Urinary bladder (tissue), 4 donors: Measurements from ENCODE around the gene CD2BP2. TPM values are rescaled to one million over a fixed set of nuclear protein-coding genes. Genes with fewer than 3 reads are reported as not detected.

Source experiments
- DNase-seq: peaks from one replicate; pipeline ENCODE4 v3.0.0-alpha.2; 2015; ENCODE audit errors: extremely low spot score
- H3K27ac ChIP-seq: one replicate; pipeline ENCODE4 v1.5.1; 2013; ENCODE audit warnings: low read depth, mild to moderate bottlenecking, moderate library complexity
- H3K36me3 ChIP-seq: one replicate; pipeline ENCODE4 v1.6.1; 2013; ENCODE audit warnings: mild to moderate bottlenecking, moderate library complexity; ENCODE audit not compliant: insufficient read depth
- H3K4me1 ChIP-seq: one replicate; pipeline ENCODE4 v1.6.1; 2013; ENCODE audit warnings: mild to moderate bottlenecking, moderate library complexity; ENCODE audit not compliant: insufficient read depth
- H3K4me3 ChIP-seq: one replicate; pipeline ENCODE4 v1.5.1; 2013; ENCODE audit warnings: low read depth, low read length
- WGBS: extraction: QIAGEN DNeasy Blood & Tissue Kit; methylation state at CpG from one replicate; pipeline ENCODE4 v1.1.7; 2013; 5-methylcytosine and 5-hydroxymethylcytosine counted together
- polyA plus RNA-seq: library from polyadenylated mRNA; stranded (reverse); fragments of 200-250 nt; gene quantifications from one replicate; pipeline ENCODE4 v1.2.3, GENCODE V29; 2013
- total RNA-seq: library from RNA; depleted of rRNA; stranded (reverse); fragments of >200 nt; gene quantifications from one replicate; pipeline ENCODE4 v1.2.3, GENCODE V29; 2014
- donor health status: healthy with polysubstance abuse.
- donor health status: healthy.

CD2BP2 gene
- total and polyA plus RNA-seq, 2 donors, result 20.0 to 50.2 TPM

DNA sequence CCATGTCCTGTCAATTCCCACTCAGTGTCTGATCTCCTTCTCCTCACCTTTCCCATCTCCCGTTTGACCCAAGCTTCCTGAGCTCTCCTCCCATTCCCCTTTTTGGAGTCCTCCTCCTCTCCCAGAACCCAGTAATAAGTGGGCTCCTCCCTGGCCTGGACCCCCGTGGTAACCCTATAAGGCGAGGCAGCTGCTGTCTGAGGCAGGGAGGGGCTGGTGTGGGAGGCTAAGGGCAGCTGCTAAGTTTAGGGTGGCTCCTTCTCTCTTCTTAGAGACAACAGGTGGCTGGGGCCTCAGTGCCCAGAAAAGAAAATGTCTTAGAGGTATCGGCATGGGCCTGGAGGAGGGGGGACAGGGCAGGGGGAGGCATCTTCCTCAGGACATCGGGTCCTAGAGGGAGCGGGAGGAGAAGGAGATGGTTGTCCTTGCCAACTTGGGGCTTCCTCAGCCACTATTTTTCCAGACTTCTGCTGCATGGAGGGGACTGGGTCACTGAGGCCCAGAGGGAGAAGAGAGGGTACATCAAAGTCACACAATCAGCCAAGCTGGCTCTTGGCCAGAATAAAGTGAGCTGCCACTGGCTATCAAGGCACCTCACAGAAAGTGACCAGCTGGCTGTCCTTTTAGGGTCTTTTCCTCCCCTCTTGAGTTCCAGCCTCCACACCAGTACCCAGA is 17.1 kb upstream of the CD2BP2 start:
- Histone ChIP-seq H3K36me3 (no peaks in the 10 kb centered on the region), H3K4me1 (no peaks in the 10 kb centered on the region), H3K4me3 (no peak overlapping the region), H3K27ac (no peak overlapping the region)
- 73% methylated on average over 6 of the region's 6 CpGs for WGBS
- DNase-seq, result no peak

DNA sequence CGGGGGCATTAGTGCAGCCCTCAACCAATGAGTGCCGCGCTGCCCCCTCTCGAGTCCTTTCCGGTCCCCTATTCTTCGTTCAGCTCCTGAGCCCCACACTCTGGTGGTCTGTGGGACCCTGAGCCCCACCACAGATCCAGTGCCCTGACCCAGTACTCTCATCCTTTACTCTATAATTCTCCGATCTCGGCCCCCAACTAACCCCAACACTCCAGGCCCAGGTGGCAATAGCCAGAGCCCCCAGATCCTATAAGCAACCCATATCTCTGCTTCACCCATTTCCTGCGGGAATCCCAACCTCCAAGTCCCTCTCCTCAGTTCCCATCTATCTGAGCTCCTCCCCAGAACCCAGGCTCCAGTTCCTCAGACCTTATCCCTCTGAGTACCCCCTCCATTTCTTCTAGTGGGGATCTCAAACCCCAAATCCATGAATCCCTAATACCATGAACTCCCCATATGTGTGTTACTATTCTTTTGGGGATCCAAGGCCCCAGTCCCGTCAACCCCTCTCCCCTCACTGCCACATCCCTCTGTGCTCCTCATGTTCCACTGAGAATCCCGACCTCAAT is 16.2 kb upstream of the CD2BP2 start:
- no peak overlapping the region for H3K4me3 ChIP-seq
- 19% methylated on average over 11 of the region's 11 CpGs for WGBS
- DNase-seq, result no peak
- peak overlapping the region; percentile 66 for H3K27ac ChIP-seq
- H3K36me3 ChIP-seq, result no peaks in the 10 kb centered on the region
- no peaks in the 10 kb centered on the region for H3K4me1 ChIP-seq

DNA sequence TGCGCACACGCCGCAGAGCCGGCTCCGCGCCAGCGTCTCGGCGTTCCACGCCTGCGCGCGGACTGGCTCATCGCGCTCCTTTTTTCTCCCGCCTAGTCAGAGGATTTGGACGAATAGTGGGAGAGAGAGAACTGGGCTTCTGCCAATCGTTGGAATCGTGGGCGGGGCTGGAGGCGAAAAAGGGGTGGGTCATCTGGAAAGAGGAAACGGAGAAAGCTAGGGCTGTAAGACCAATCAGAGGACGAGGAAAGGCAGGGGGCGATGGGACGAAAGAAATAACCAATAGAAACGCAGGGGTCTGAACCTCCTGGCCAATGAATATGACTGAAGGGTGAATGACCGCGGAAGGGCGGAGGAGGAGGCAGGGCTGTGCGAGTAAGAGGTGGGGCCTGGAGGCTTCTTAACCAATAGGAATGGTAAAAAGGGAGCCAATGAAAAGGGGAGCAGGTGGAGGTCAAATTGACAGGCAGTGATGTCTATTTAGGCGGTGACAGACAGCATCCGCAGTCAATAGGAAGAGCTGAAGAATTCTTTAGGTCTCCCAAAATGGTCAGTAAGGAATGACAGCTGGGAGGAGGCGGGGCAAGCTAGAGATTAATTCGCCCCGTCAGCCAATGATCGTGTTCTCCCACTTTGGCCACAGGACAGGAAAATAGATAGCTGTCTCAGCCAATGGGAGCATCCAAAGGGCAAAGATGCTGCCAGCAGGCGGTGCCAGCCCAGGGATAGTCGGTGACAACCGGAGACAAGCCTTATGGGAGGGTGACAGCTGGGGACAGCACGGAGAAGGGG is 15.5 kb upstream of the CD2BP2 start, which contains the start of gene TBC1D10B:
Gene TBC1D10B, minus strand, starts transcription at position 39 of the 792 bp plus-strand sequence. CDS start 311 bp downstream, outside the sequence.
- Histone ChIP-seq H3K36me3 (no peaks in the 10 kb centered on the region), H3K4me1 (no peaks in the 10 kb centered on the region), H3K27ac (peak within 1 kb of the TSS; percentile 66), H3K4me3 (peak within 1 kb of the TSS; percentile 94)
- DNase-seq, result peak; percentile 100
- under 1% methylated on average over 40 of the region's 40 CpGs for WGBS

DNA sequence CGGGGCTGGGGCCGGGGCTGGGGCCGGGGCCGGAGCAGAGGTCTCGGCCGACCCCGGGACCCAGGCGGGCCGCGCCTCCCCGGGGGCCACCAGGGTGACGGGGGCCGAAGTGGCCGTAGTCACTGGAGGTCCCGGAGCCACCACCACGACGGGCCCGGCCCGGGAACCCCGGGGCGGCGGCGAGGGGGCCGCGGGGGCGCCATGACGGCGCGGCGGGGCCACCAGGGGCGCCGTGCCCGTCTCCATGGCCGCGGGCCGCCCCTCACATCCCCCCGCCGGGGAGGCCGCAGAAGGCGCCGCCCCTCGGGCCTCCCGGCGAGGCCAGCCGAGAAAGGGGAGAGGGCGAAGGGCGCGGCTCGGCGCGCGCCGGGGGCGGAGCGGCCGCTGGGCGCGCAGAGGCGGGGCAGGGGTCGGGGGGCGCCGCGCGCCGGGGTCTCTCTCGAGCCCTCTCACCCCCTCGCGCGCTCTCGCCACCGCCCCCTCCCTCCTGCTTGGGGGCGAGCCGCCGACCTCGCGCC is 14.9 kb upstream of the CD2BP2 start:
- H3K36me3 ChIP-seq, result no peaks in the 10 kb centered on the region
- peak overlapping the region; percentile 61 for H3K27ac ChIP-seq
- no peaks in the 10 kb centered on the region for H3K4me1 ChIP-seq
- H3K4me3 ChIP-seq, result peak overlapping the region; percentile 94
- 1% methylated on average over 74 of the region's 76 CpGs for WGBS
- no peak for DNase-seq

DNA sequence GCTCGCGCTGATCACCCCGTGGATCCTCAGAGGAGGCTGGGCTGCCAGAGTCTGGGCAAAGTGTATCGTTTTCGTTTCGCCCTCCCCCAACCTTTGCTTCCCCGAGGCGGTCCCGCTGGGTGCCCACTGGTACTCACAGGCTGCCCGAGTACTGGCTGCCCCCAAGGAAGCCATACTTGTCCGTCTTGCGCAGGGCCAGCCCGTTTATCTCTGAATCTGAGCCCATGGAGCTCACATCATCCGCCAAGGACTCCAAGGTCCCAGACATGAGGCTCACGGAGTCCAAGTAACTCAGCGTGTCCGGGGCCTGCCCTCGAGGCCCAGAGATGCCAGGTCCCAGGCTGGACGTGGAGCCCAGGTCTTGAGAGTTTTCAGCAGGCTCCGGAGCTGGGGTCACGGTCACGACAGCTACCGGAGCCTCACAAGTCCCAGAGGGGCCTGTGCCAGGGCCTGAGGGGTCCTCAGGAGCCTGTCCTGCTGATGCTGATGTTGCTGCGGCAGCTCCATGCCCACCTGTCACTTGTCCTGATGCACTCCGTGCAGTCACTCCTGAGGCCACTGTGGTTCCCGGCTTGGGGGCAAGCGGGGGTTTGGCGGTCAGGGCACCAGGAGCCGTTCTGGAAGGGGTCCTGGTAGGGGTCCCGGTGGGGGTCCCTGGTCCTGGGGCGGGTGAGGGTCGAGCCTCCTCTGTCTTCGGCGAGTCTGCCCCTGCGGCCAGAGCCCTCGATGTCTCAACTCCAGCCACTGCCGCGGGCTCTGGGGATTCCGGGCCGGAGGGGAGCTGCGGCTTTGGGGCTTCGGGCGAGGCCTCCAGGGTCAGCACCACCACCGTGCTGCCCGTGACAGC is 14.2 kb upstream of the CD2BP2 start:
- H3K27ac ChIP-seq, result no peak overlapping the region
- H3K36me3 ChIP-seq, result no peaks in the 10 kb centered on the region
- DNase-seq, result no peak
- WGBS, result under 1% methylated on average over 45 of the region's 45 CpGs
- H3K4me1 ChIP-seq, result no peaks in the 10 kb centered on the region
- H3K4me3 ChIP-seq, result peak overlapping the region; percentile 94

DNA sequence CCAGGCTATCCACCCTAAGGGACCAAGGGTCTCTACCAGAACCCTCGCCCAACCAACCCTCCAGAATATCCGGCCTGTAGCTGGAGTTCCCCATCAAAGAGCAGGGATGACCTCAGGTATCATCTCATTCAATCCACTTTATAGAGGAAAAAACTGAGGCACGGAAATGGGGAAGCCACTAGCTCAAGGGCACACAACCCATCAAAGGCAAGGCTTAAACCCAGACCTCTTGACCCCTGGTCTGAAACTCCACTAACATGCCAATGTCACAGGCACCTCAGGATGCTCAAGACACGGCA is 13.6 kb upstream of the CD2BP2 start:
- no peak for DNase-seq

DNA sequence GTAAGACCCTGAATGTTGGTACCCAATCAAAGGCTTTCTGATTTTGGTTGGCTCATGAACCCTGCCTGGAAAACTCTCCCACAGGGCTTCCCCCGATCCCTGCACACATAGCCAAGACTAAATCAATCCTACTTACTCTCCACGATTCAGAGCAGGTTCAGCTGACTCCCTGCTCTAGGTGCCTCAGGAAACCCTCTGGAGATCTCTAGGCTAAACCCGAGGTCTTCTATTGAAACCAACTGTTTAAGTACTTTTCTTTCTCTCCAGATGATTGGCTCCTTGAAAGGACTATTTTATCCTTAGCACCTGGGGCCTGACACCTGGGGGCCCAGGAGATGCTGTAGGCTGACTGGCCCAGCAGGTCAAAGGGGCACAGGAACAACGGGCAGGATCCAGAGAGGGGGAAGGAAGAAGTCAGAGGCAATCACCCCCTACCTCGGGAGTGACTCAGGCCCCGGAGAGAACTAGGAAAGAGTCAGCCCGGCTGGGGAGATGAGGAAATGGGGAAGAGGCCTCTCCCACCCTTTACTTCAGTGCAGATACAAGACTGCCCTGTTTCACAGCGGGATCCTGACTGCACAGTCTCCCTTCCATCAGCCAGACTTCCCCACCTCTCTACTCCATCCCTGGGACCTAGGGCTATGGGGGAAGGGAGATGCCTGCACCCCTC is 13.1 kb upstream of the CD2BP2 start:
- WGBS, result 3% methylated on average over 8 of the region's 8 CpGs
- no peaks in the 10 kb centered on the region for H3K4me1 ChIP-seq
- no peak for DNase-seq
- H3K27ac ChIP-seq, result no peak overlapping the region
- H3K4me3 ChIP-seq, result peak overlapping the region; percentile 94
- no peaks in the 10 kb centered on the region for H3K36me3 ChIP-seq

More for the DNA sequence above, 13.6 kb upstream of the CD2BP2 start:
- 6% methylated on average over 4 of the region's 4 CpGs for WGBS
- H3K36me3 ChIP-seq, result no peaks in the 10 kb centered on the region
- peak overlapping the region; percentile 94 for H3K4me3 ChIP-seq
- no peaks in the 10 kb centered on the region for H3K4me1 ChIP-seq
- no peak overlapping the region for H3K27ac ChIP-seq

DNA sequence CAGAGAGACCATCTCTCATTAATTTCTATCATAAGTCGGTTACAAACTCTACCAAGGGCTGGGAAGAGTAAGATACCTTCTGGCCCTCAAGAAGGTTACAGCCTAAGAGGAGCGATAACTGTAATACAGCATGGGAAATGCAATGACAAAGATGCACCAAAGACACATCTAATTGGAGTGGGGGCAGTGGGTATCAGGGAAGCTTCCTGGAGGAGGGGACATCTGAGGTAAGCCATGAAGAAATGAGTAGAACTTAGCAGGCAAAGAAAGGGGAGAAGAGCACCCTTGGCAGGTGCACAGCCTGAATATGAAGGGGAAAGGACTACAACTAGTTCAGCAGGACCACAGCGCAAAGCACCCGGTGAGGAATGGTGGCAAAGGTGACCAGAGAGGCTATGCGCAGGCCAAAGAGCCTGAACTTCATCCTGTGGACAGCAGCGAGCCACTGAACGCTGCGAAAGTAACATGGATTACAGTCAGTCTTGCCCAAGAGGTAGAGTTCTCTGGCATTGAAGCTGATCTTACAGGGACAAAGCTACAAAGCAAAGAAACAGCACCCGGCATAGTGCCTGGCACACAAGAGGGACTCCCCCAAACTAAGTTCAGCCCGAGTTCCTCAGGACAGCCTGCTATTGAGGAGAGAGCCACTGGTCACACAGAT is 12.4 kb upstream of the CD2BP2 start:
- H3K27ac ChIP-seq, result no peak overlapping the region
- WGBS, result 65% methylated on average over 10 of the region's 10 CpGs
- peak overlapping the region; percentile 1 for H3K4me3 ChIP-seq
- DNase-seq, result no peak
- no peaks in the 10 kb centered on the region for H3K4me1 ChIP-seq
- H3K36me3 ChIP-seq, result no peaks in the 10 kb centered on the region

DNA sequence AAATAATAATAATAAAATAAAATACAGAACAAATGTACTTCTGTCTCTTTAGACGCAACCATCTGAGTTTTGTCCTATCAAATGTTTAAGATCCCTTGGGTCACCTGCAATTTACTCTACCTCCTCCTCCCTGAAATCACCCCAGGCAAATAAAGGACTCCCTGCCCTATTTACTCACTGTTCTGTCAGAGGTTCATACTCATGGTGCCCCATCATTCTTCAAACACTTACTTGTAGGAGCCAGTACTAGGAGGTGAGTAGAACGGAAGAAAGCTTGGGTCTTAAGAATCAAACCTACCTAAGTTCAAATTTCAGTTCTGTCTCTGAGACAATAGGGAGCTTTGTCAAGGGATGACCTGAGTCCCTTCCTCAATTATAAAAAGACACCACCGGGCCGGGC is 11.4 kb upstream of the CD2BP2 start:
- Histone ChIP-seq H3K4me3 (no peak overlapping the region), H3K27ac (no peak overlapping the region), H3K36me3 (no peaks in the 10 kb centered on the region), H3K4me1 (no peaks in the 10 kb centered on the region)
- DNase-seq, result no peak
- WGBS, result 79% methylated on average over 4 of the region's 4 CpGs

DNA sequence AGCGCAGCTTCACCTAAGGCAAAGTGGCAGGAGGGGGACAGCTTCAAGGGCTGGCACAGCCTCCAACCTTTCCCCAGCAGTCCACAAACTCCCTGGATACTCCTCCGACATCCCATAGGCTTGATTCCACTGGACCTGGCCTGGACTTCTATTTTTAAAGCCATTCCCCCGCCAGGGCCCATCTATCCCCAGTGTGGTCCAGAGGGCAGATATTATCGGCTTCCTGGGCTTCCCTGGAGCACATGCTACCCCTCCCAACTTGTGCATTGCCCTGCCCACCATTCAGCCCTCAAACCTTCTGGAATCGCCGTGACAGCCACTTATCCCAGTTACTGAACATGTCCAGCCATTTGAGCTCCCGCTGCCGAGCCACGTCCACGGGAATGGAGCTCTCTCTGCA is 10.1 kb upstream of the CD2BP2 start:
- Histone ChIP-seq H3K36me3 (no peaks in the 10 kb centered on the region), H3K4me3 (no peak overlapping the region), H3K27ac (no peak overlapping the region), H3K4me1 (no peaks in the 10 kb centered on the region)
- WGBS, result 80% methylated on average over 10 of the region's 10 CpGs
- no peak for DNase-seq

DNA sequence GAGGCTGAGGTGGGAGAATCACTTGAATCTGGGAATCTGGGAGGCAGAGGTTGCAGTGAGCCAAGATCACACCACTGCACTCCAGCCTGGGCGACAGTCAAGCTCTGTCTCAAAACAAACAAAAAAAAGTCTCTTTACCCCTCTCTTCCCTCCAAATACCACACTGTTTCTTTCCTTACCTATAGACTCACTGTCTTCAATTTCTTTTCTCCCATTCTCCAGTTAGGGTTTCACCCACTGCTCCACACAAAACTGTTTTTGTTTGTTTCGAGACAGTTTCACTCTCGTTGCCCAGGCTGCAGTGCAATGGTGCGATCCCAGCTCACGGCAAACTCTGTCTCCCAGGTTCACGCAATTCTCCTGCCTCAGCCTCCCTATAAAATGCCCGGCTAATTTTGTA is 6.1 kb upstream of the CD2BP2 start:
- Histone ChIP-seq H3K27ac (no peak overlapping the region), H3K4me1 (no peaks in the 10 kb centered on the region), H3K36me3 (no peaks in the 10 kb centered on the region), H3K4me3 (no peak overlapping the region)
- no peak for DNase-seq
- 92% methylated on average over 7 of the region's 7 CpGs for WGBS

DNA sequence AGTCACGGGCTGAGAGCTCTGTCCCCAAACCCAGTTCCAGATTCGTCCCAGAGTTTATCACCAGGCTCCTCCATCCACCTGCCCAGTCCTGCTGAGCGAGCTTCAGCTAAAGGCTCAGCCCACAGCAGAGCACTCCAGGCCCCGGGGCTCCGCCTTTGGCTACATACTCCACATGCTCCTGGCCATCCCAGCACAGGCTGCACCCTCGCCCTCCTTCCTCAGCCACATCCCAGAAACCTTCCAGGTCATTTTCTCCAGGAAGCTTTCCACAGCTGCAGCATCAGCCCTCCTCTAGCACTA is 4.7 kb upstream of the CD2BP2 start:
- no peaks in the 10 kb centered on the region for H3K4me1 ChIP-seq
- H3K36me3 ChIP-seq, result no peaks in the 10 kb centered on the region
- H3K4me3 ChIP-seq, result no peak overlapping the region
- no peak for DNase-seq
- no peak overlapping the region for H3K27ac ChIP-seq
- WGBS, result 81% methylated on average over 6 of the region's 6 CpGs
